Retina (tissue), 1 donor: ENCODE results near the gene PSPN.
"Not testable (repeated sequence)": the region's sequence is repeated elsewhere in the genome, so short reads cannot be mapped to it uniquely, and the experiment has no call there.

ENCODE experiments used
- DNase-seq: peaks from one replicate; pipeline ENCODE4 v3.0.0-alpha.2; 2016

PSPN gene

DNA sequence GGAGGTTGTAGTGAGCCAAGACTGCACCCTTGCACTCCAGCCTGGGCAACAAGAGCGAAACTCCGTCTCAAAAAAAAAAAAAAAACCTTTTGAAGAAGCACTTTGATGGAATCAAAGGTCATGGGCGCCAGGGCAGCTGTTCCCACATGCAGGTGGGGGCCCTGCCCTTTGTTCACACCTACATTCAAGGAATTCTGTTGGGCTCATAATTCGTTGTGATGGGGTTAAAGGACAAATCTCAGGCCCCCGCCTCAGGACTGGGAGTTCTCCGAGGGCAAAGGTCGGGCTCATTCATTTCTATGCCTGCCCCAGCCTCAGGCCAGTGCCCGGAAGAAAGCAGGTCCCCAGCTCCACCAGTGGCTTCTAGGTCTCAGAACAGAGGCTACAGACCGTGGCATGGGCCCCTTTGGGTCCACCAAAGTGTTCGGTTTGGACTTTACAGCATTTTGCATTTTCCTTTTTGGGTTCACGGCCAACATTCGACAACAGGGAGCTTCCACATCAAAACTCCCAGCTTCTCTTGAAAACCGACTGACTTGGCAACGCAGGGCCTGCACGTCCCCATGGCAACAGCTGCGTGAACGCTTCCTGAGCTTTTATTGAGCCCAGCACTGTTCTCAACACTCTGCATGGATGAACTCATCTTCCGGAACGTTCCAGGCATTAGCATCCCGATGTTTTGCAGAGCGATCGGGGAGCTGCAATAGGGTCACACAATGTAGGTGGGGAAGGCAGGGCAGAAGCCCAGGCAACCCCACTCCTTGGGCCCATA, 27.3 kb upstream of the PSPN start:
- peak; percentile 87 for DNase-seq

DNA sequence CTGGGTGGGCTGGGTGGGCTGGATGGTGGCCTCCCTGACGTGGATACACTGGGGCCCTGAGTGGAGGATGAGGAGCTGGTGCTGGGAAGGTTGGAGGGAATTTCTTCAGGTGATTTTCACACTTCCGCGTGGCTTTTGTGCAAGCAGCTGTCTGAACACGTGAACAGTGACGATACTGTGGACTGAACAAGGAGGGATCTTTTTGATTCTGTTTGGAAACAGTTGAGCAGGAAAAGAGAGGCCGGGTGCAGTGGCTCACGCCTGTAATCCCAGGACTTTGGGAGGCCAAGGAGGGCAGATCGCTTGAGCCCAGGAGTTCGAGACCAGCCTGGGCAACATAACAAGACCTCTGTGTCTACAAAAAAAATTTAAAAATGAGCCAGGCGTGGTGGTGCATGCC, 26.3 kb upstream of the PSPN start:
- DNase-seq, result no peak

DNA sequence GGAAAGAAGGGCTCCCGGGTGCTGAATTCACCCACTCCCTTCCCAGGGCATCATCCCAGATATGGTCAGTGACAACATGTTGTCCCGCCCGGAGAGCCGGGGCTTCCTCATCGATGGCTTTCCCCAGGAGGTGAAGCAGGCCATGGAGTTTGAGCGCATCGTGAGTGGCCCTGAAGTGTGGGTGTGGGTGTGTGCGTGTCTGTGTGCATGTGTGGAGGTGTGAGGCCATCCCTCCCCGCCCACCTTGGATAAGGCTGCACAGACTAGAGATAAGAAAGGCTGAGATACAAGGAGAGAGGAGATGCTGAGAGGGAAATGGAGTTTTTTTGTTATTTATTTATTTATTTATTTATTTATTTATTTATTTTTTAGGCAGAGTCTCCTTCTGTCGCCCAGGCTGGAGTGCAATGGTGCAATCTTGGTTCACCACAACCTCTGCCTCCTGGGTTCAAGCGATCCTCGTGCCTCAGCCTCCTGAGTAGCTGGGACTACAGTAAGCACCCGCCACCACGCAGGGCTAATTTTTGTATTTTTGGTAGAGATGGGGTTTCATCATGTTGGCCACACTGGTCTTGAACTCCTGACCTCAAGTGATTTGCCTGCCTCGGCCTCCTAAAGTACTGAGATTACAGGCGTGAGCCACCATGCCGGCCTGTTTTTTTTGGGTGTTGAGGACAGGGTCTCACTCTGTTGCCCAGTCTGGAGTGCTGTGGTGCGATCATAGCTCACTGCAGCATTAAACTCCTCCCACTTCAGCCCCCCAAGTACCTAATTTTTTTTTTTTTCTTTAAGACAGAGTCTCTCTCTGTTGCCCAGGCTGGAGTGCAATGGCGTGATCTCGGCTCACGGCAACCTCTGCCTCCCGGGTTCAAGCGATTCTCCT, 24.6 kb upstream of the PSPN start:
- not testable (repeated sequence) for DNase-seq

DNA sequence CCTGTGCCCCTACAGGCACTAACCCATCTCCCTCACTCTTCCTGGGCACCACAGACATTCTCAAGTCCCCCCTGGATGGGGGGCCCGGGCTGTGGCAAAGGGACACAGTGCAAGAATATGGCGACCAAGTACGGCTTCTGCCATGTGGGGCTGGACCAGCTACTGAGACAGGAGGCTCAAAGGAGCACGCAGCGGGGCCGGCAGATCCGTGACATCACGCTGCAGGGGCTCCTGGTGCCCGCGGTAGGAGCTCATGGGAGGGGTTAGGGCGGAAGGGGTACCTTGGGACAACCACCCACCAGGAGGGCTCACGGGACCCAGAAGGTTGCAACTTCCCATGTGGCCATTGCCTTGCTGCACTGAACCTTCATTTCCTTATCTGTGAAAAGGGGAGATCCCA, 20.6 kb upstream of the PSPN start:
- DNase-seq, result no peak

GRCh38 chr19:6394831-6395230, 19.1 kb upstream of the PSPN start:
- DNase-seq, result no peak

- DNase-seq, result no peak
Observed at GRCh38 chr19:6393983-6394412, 18.3 kb upstream of the PSPN start.

DNA sequence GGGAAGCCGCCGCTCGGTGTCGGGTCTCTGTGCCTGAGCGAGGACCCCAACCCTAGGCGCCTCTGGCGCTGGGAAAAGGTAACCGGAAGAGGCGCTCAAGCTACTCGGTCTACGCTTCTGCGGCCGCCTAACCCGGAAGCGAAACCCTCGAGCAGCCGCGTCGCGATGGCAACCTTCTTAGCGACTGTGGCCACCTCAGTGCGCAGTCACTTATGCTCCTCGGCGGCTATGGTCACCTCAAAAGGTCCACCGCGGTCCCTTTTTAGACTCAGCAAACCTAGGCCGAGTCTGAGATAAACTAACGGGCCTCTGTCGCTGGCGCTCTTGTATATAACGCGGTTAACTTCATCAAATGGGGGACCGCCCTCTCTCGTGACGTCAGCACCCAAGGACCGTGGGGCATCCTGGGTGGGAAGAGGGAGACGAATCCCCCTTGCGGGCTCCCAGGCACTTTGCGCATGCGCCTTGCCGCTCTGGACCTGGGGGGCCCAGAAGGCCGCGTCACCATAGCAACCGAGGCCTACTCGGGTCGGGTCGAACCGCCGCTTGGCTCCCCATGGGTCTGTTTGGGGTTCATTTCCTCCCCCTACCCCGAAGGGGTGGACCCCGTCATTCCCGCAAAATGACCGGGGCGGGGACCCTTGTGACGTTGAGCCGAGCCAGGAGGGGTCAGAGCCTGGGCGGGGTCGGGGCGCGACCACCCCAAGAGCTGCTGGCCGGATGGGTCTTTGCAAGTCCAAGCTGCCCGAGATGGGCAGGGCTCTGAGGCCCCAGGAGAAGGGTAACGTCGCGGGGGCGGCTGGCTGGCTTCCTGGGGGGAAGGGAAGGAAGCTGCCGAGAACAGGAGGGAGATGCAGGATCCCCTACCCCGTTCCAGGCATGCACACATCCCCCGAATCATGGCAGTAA, 17.6 kb upstream of the PSPN start, which contains the start of gene GTF2F1:
GTF2F1 (minus strand) TSS at position 91 of the 909 bp plus-strand sequence. CDS start 169 bp downstream, outside the sequence.
- DNase-seq, result peak; percentile 100

- DNase-seq, result no peak
Observed at GRCh38 chr19:6392221-6393073, 16.7 kb upstream of the PSPN start.

GRCh38 chr19:6387372-6387771, 11.6 kb upstream of the PSPN start:
- no peak for DNase-seq

- DNase-seq, result no peak
Observed at GRCh38 chr19:6384381-6384780, 8.6 kb upstream of the PSPN start.

DNA sequence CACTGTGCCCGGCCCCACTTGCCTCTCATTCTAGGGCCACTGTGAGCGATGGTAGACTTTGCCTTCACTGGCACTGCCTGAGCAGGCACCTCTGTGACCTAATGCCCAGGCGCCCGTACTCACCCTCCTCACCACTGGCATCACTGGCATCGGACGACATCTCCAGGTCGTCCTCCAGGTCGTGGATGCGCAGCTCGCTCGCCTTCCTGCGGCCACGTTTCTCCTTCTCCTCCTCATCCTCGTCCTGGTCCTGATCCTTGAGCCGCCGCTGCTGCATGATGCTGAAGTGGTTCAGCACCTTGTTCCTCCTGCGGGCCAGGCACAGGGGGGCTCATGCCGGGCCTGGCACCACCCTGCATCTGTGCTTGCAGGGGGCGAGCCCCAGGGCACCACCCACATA, 7.5 kb upstream of the PSPN start:
- no peak for DNase-seq

GRCh38 chr19:6381030-6381750, 5.5 kb upstream of the PSPN start:
- DNase-seq, result no peak

DNA sequence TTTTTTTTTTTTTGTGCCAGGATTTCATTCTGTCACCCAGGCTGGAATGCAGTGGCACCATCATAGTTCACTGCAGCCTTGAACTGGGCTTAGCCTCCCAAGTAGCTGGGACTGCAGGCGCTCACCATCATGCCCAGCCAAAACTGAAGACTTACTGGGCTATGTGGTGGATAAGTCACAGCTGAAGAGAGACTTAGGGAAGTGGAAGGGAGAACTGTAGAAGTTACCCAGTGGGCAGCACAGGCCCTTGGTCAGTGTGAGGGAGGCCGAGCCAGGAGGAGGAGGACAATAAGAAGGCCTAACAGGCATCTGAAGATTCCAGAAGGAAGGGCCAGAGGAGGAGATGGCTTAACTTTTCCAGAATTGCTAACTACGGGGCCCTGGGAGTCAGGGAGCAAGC, 4.0 kb upstream of the PSPN start:
- DNase-seq, result no peak

GRCh38 chr19:6378486-6378885, 2.8 kb upstream of the PSPN start:
- peak; percentile 51 for DNase-seq

GRCh38 chr19:6378041-6378440, 2.3 kb upstream of the PSPN start:
- DNase-seq, result peak; percentile 28

- DNase-seq, result no peak
Observed at GRCh38 chr19:6376512-6377190, 918 bp upstream of the PSPN start.

GRCh38 chr19:6374711-6375410, 872 bp downstream of the PSPN start:
- no peak for DNase-seq

DNA sequence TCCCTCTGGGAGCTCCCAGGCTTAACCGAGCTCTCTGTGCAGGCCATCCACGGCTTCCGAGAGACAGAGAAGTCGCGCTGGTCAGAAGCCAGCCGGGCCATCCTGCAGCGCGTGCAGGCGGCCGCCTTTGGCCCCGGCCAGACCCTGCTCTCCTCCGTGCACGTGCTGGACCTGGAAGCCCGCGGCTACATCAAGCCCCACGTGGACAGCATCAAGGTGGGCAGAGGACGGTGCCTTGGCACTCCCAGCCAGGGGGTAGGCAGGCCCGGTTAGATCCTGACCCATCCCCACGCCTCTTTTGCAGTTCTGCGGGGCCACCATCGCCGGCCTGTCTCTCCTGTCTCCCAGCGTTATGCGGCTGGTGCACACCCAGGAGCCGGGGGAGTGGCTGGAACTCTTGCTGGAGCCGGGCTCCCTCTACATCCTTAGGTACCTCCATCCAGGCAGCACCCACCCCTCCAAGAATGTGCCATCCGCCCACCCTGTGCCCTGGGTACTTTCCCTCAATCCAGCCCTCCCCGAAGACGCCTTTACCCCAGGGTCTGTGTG, 1.5 kb downstream of the PSPN start:
- no peak for DNase-seq

GRCh38 chr19:6373813-6374108, 2.0 kb downstream of the PSPN start:
- DNase-seq, result peak; percentile 18
